ENCODE results near the gene PAEP. TPM values are rescaled to one million over a fixed set of nuclear protein-coding genes. Genes with fewer than 3 reads are reported as not detected.

The PAEP gene
- total RNA-seq, 1 donor from 2014 or later: not detected

GRCh38 chr9:135615666-135616618, 54.4 kb downstream of the PAEP start:
- DNase-seq (ENCODE audit: low read depth): no peak
- no peak overlapping the region for H3K4me3 ChIP-seq (ENCODE audit: low read depth, low read length)
- TF ChIP-seq CTCF (conservative IDR thresholded peaks at IDR 0.05; ENCODE audit: low read depth, low read length): no peak

Other genes starting within 250 kb of the PAEP start
- 23.2 and 26.3 TPM in 2 replicates for gene PPP1R26, start 82.0 kb upstream of the PAEP start, total RNA-seq
- 68.1 and 117 TPM in 2 replicates for gene MRPS2, start 61.1 kb upstream of the PAEP start, total RNA-seq
- not detected in 2 replicates for gene LCN1, start 40.3 kb upstream of the PAEP start, total RNA-seq
- gene OBP2A, start 15.6 kb upstream of the PAEP start, total RNA-seq: not detected in 2 replicates
- not detected in 2 replicates for gene GLT6D1, start 77.8 kb downstream of the PAEP start, total RNA-seq
- not detected in 2 replicates for gene LCN9, start 101.6 kb downstream of the PAEP start, total RNA-seq
- gene SOHLH1, start 137.7 kb downstream of the PAEP start, total RNA-seq: not detected in 2 replicates
- not detected in 2 replicates for gene KCNT1, start 140.4 kb downstream of the PAEP start, total RNA-seq

Measured in epithelial cell of proximal tubule (primary cell).